ENCODE measurements around the gene UVSSA.
"Not testable (repeated sequence)": the region's sequence is repeated elsewhere in the genome, so short reads cannot be mapped to it uniquely, and the experiment has no call there.

UVSSA gene

GRCh38 chr4:1367230-1367935, 20.4 kb downstream of the UVSSA start:
- Mint-ChIP-seq H3K36me3 (ENCODE audit: low read depth) (peaks cover 2% of the 10 kb centered on the region), H3K4me3 (no peak overlapping the region), H3K27ac (no peak overlapping the region), H3K27me3 (no peaks in the 10 kb centered on the region), H3K4me1 (no peaks in the 10 kb centered on the region), H3K9me3 (no peaks in the 10 kb centered on the region)
- DNase-seq (no peak), ATAC-seq (no peak)

GRCh38 chr4:1367936-1368289, 20.9 kb downstream of the UVSSA start:
- no peak overlapping the region for H3K27ac Mint-ChIP-seq
- ATAC-seq (no peak), DNase-seq (no peak)
- H3K36me3 Mint-ChIP-seq (ENCODE audit: low read depth) = peaks cover 3% of the 10 kb centered on the region
- H3K4me1 Mint-ChIP-seq = no peaks in the 10 kb centered on the region
- H3K4me3 Mint-ChIP-seq = no peak overlapping the region
- no peaks in the 10 kb centered on the region for H3K9me3 Mint-ChIP-seq
- no peaks in the 10 kb centered on the region for H3K27me3 Mint-ChIP-seq

GRCh38 chr4:1368421-1369090, 21.5 kb downstream of the UVSSA start:
- DNase-seq (no peak), ATAC-seq (no peak)
- H3K36me3 Mint-ChIP-seq (ENCODE audit: low read depth) = peaks cover 6% of the 10 kb centered on the region

GRCh38 chr4:1369091-1369450, 22.1 kb downstream of the UVSSA start:
- Mint-ChIP-seq H3K9me3 (no peaks in the 10 kb centered on the region), H3K4me3 (no peak overlapping the region), H3K4me1 (no peaks in the 10 kb centered on the region), H3K27ac (no peak overlapping the region), H3K27me3 (no peaks in the 10 kb centered on the region), H3K36me3 (ENCODE audit: low read depth) (peaks cover 8% of the 10 kb centered on the region)
- DNase-seq (no peak), ATAC-seq (no peak)

More at GRCh38 chr4:1368421-1369090, 21.5 kb downstream of the UVSSA start:
- Mint-ChIP-seq H3K9me3 (no peaks in the 10 kb centered on the region), H3K27me3 (no peaks in the 10 kb centered on the region), H3K4me3 (no peak overlapping the region), H3K4me1 (no peaks in the 10 kb centered on the region), H3K27ac (no peak overlapping the region)

GRCh38 chr4:1369479-1370079, 22.6 kb downstream of the UVSSA start:
- Mint-ChIP-seq H3K4me1 (no peaks in the 10 kb centered on the region), H3K27me3 (no peaks in the 10 kb centered on the region), H3K36me3 (ENCODE audit: low read depth) (peaks cover 8% of the 10 kb centered on the region), H3K27ac (no peak overlapping the region), H3K4me3 (no peak overlapping the region), H3K9me3 (no peaks in the 10 kb centered on the region)
- ATAC-seq (no peak), DNase-seq (no peak)

GRCh38 chr4:1370321-1371124, 23.5 kb downstream of the UVSSA start:
- no peak overlapping the region for H3K4me3 Mint-ChIP-seq
- peaks cover 8% of the 10 kb centered on the region for H3K36me3 Mint-ChIP-seq (ENCODE audit: low read depth)
- no peaks in the 10 kb centered on the region for H3K27me3 Mint-ChIP-seq
- no peak overlapping the region for H3K27ac Mint-ChIP-seq
- H3K9me3 Mint-ChIP-seq = no peaks in the 10 kb centered on the region
- ATAC-seq (no peak), DNase-seq (no peak)
- no peaks in the 10 kb centered on the region for H3K4me1 Mint-ChIP-seq

GRCh38 chr4:1371176-1372165, 24.5 kb downstream of the UVSSA start:
- DNase-seq (no peak), ATAC-seq (no peak)
- H3K4me3 Mint-ChIP-seq = no peak overlapping the region
- H3K9me3 Mint-ChIP-seq = no peaks in the 10 kb centered on the region
- peaks cover 8% of the 10 kb centered on the region for H3K36me3 Mint-ChIP-seq (ENCODE audit: low read depth)
- H3K27ac Mint-ChIP-seq = no peak overlapping the region
- H3K27me3 Mint-ChIP-seq = no peaks in the 10 kb centered on the region
- H3K4me1 Mint-ChIP-seq = no peaks in the 10 kb centered on the region

- DNase-seq; H3K4me3 Mint-ChIP-seq; H3K36me3 Mint-ChIP-seq (ENCODE audit: low read depth); H3K4me1 Mint-ChIP-seq; H3K27ac Mint-ChIP-seq; H3K27me3 Mint-ChIP-seq; H3K9me3 Mint-ChIP-seq; ATAC-seq: not testable (repeated sequence)
Observed at GRCh38 chr4:1372576-1372975, 25.6 kb downstream of the UVSSA start.

- DNase-seq (no peak), ATAC-seq (no peak)
- Mint-ChIP-seq H3K4me3 (no peak overlapping the region), H3K9me3 (no peaks in the 10 kb centered on the region), H3K27me3 (no peaks in the 10 kb centered on the region), H3K36me3 (ENCODE audit: low read depth) (peaks cover 8% of the 10 kb centered on the region), H3K4me1 (no peaks in the 10 kb centered on the region), H3K27ac (no peak overlapping the region)
Observed at GRCh38 chr4:1373892-1374705, 27.1 kb downstream of the UVSSA start.

GRCh38 chr4:1374706-1375045, 27.7 kb downstream of the UVSSA start:
- DNase-seq = no peak
- no peak for ATAC-seq
- no peak overlapping the region for H3K4me3 Mint-ChIP-seq
- no peaks in the 10 kb centered on the region for H3K4me1 Mint-ChIP-seq
- peaks cover 8% of the 10 kb centered on the region for H3K36me3 Mint-ChIP-seq (ENCODE audit: low read depth)
- H3K27ac Mint-ChIP-seq = no peak overlapping the region
- H3K27me3 Mint-ChIP-seq = no peaks in the 10 kb centered on the region
- H3K9me3 Mint-ChIP-seq = no peaks in the 10 kb centered on the region

- Mint-ChIP-seq H3K4me3 (no peak overlapping the region), H3K9me3 (no peaks in the 10 kb centered on the region), H3K27ac (no peak overlapping the region), H3K27me3 (no peaks in the 10 kb centered on the region), H3K36me3 (ENCODE audit: low read depth) (peaks cover 8% of the 10 kb centered on the region), H3K4me1 (no peaks in the 10 kb centered on the region)
- no peak for DNase-seq
- ATAC-seq = no peak
Observed at GRCh38 chr4:1375051-1375721, 28.2 kb downstream of the UVSSA start.

- ATAC-seq (no peak), DNase-seq (no peak)
- Mint-ChIP-seq H3K36me3 (ENCODE audit: low read depth) (peaks cover 8% of the 10 kb centered on the region), H3K27me3 (no peaks in the 10 kb centered on the region), H3K27ac (no peak overlapping the region), H3K9me3 (no peaks in the 10 kb centered on the region), H3K4me1 (no peaks in the 10 kb centered on the region), H3K4me3 (no peak overlapping the region)
Observed at GRCh38 chr4:1375761-1376322, 28.8 kb downstream of the UVSSA start.

GRCh38 chr4:1376391-1376840, 29.4 kb downstream of the UVSSA start:
- ATAC-seq = no peak
- H3K4me1 Mint-ChIP-seq = no peaks in the 10 kb centered on the region
- no peaks in the 10 kb centered on the region for H3K27me3 Mint-ChIP-seq
- H3K9me3 Mint-ChIP-seq = no peaks in the 10 kb centered on the region
- H3K36me3 Mint-ChIP-seq (ENCODE audit: low read depth) = peaks cover 8% of the 10 kb centered on the region
- H3K27ac Mint-ChIP-seq = no peak overlapping the region
- no peak for DNase-seq
- H3K4me3 Mint-ChIP-seq = no peak overlapping the region

Data from activated naive CD8-positive, alpha-beta T cell treated with anti-CD3 and anti-CD28 coated beads, Interleukin-2, amount 50 U/mL, for 24 hours (primary cell).